Ovary (tissue), 1 donor: ENCODE results near the gene CDC42BPA.

Experiments
- EP300 ChIP-seq: sonication (generic); formaldehyde crosslinking; IDR thresholded peaks from one replicate; pipeline ENCODE4 v1.6.1; 2017; ENCODE audit warnings: antibody characterized with exemption
- POLR2A ChIP-seq: fragments of 450-650 bp; IDR thresholded peaks from one replicate; pipeline ENCODE4 v1.6.1; 2017; ENCODE audit warnings: antibody characterized with exemption, mild to moderate bottlenecking, moderate library complexity

DNA sequence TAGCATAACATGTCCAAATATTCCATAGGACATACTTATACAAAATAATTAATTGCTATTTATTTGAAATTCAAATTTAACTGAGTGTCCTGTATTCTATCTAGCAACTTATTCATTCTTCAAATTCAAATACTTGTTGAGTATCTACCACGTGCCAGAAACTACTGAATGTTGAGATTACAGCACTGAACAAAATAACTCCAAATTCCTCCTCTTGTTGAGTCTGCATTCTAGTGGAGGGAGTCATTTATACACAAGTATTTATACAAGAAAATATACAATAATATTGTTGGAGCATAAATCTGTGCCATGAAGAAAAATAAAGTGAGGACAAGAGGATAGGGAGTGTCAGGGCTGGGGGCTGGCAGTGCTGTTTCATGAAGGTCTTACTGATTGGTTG lies 43.7 kb upstream of the CDC42BPA start:
- TF ChIP-seq POLR2A: no peak
- no peak for TF ChIP-seq EP300
